Measurements from ENCODE around the gene CLEC11A.
A peak's percentile ranks its signal among the peaks of the same experiment; 100 is the strongest.

Gene CLEC11A

DNA sequence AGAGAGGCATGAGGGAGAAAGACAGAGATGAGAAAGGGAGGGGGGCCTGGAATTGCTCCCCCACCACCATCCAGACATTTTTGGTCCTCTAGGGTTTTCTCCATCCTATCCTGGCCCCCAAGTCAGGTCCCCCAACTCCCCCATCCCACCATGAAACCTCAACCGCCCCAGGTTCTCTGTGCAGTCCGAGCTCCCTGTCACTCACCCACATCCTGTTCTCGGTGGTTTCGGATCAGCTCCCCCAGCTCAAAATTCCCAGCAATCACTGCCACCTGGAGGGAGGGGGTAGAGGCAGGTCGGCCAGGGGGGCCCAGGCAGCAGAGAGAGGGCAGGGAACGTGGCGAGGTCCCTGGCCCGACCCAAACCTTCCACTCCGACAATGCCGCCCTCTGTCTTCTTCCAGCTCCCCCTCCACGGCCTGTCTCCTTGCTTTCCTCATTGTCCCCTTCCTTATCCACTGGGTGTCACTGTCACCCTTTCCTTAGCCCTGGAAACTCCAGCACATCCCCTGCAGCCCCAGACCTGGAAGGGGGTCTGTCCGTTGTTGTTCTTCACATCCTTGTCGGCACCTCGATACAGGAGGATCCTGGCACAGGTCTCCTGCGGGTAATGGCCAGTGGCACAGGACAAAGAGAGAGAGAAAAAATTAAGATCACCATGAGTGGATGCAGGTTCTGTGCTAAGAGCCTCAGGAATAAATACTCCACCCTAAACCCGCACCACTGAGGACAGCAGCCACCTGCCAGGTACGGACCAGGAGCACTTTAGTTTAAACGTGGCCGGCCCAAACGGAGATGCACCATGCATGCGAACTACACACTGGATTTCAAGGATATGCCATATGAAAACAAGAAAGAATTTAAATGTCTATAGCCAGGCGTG, 19.0 kb upstream of the CLEC11A start:
- no peak overlapping the region for H4K8ac ChIP-seq (ENCODE audit: low read depth, low read length)
- no peak overlapping the region for H2AK5ac ChIP-seq (ENCODE audit: low read length)
- no peak overlapping the region for H3K4me3 ChIP-seq (ENCODE audit: low read depth, low read length)
- H2BK5ac ChIP-seq (ENCODE audit: low read depth, low read length, poor library complexity) = no peak overlapping the region
- no peak overlapping the region for H3K23ac ChIP-seq (ENCODE audit: low read length)
- DNase-seq = peak in 1 of 2 donors; percentile 14
- no peaks in the 10 kb centered on the region for H3K79me2 ChIP-seq (ENCODE audit: control insufficient read depth, insufficient read depth, low read length, poor library complexity)
- no peaks in the 10 kb centered on the region for H3K9me3 ChIP-seq (ENCODE audit: insufficient read depth, low read depth, low read length)
- no peaks in the 10 kb centered on the region for H3K27me3 ChIP-seq (ENCODE audit: insufficient read depth, low read length)
- H3K36me3 ChIP-seq (ENCODE audit: control insufficient read depth in 1 of 2, insufficient read depth in 2 of 2, low read length in 2 of 2) = no peaks in the 10 kb centered on the region
- no peak overlapping the region for H2BK120ac ChIP-seq (ENCODE audit: insufficient read depth, low read length, poor library complexity)
- no CpG with 5 or more reads among the region's 22 CpGs for WGBS (ENCODE audit: extremely low coverage, insufficient coverage, insufficient read length)
- H2BK12ac ChIP-seq (ENCODE audit: low read length) = no peak overlapping the region
- H3K9ac ChIP-seq (ENCODE audit: low read length) = no peak overlapping the region
- no peaks in the 10 kb centered on the region for H3K4me1 ChIP-seq (ENCODE audit: control insufficient read depth in 1 of 2, insufficient read depth in 2 of 2, low read length in 2 of 2)
- no peak overlapping the region for H3K4ac ChIP-seq (ENCODE audit: low read depth, low read length)
- no peak overlapping the region for H2AFZ ChIP-seq (ENCODE audit: insufficient read depth, low read length, poor library complexity)
- H3K18ac ChIP-seq (ENCODE audit: low read length) = no peak overlapping the region
- no peak overlapping the region for H4K12ac ChIP-seq (ENCODE audit: low read depth, low read length)
- no peaks in the 10 kb centered on the region for H3K79me1 ChIP-seq (ENCODE audit: low read length)
- H3K27ac ChIP-seq (ENCODE audit: low read depth, low read length) = no peak overlapping the region
- no peak overlapping the region for H4K91ac ChIP-seq (ENCODE audit: low read depth, low read length)
- H3K14ac ChIP-seq (ENCODE audit: low read length) = no peak overlapping the region
- no peak overlapping the region for H3K4me2 ChIP-seq (ENCODE audit: low read length)

GRCh38 chr19:50705422-50706019, 17.6 kb upstream of the CLEC11A start:
- Histone ChIP-seq H3K4me1 (ENCODE audit: control insufficient read depth in 1 of 2, insufficient read depth in 2 of 2, low read length in 2 of 2) (no peaks in the 10 kb centered on the region), H3K27ac (ENCODE audit: low read depth, low read length) (no peak overlapping the region), H3K36me3 (ENCODE audit: control insufficient read depth in 1 of 2, insufficient read depth in 2 of 2, low read length in 2 of 2) (no peaks in the 10 kb centered on the region), H4K91ac (ENCODE audit: low read depth, low read length) (no peak overlapping the region), H2BK5ac (ENCODE audit: low read depth, low read length, poor library complexity) (no peak overlapping the region), H3K4me3 (ENCODE audit: low read depth, low read length) (no peak overlapping the region), H3K27me3 (ENCODE audit: insufficient read depth, low read length) (no peaks in the 10 kb centered on the region), H4K12ac (ENCODE audit: low read depth, low read length) (no peak overlapping the region), H3K4ac (ENCODE audit: low read depth, low read length) (no peak overlapping the region), H3K79me2 (ENCODE audit: control insufficient read depth, insufficient read depth, low read length, poor library complexity) (no peaks in the 10 kb centered on the region), H2BK120ac (ENCODE audit: insufficient read depth, low read length, poor library complexity) (no peak overlapping the region), H3K23ac (ENCODE audit: low read length) (no peak overlapping the region), H2BK12ac (ENCODE audit: low read length) (no peak overlapping the region), H3K79me1 (ENCODE audit: low read length) (no peaks in the 10 kb centered on the region), H3K14ac (ENCODE audit: low read length) (no peak overlapping the region), H2AK5ac (ENCODE audit: low read length) (no peak overlapping the region), H3K9ac (ENCODE audit: low read length) (no peak overlapping the region), H3K18ac (ENCODE audit: low read length) (no peak overlapping the region), H3K4me2 (ENCODE audit: low read length) (no peak overlapping the region), H3K9me3 (ENCODE audit: insufficient read depth, low read depth, low read length) (no peaks in the 10 kb centered on the region), H2AFZ (ENCODE audit: insufficient read depth, low read length, poor library complexity) (no peak overlapping the region), H4K8ac (ENCODE audit: low read depth, low read length) (no peak overlapping the region)
- WGBS (ENCODE audit: extremely low coverage, insufficient coverage, insufficient read length) = no CpG with 5 or more reads among the region's 9 CpGs
- DNase-seq = peak; percentile 53 to 74

- no peak overlapping the region for H2BK12ac ChIP-seq (ENCODE audit: low read length)
- no peak overlapping the region for H2BK5ac ChIP-seq (ENCODE audit: low read depth, low read length, poor library complexity)
- no peaks in the 10 kb centered on the region for H3K79me1 ChIP-seq (ENCODE audit: low read length)
- H4K8ac ChIP-seq (ENCODE audit: low read depth, low read length) = no peak overlapping the region
- no peak overlapping the region for H4K91ac ChIP-seq (ENCODE audit: low read depth, low read length)
- no peak overlapping the region for H3K23ac ChIP-seq (ENCODE audit: low read length)
- H2BK120ac ChIP-seq (ENCODE audit: insufficient read depth, low read length, poor library complexity) = no peak overlapping the region
- no peak for DNase-seq
- no peaks in the 10 kb centered on the region for H3K79me2 ChIP-seq (ENCODE audit: control insufficient read depth, insufficient read depth, low read length, poor library complexity)
- H3K9me3 ChIP-seq (ENCODE audit: insufficient read depth, low read depth, low read length) = no peaks in the 10 kb centered on the region
- no peaks in the 10 kb centered on the region for H3K36me3 ChIP-seq (ENCODE audit: control insufficient read depth in 1 of 2, insufficient read depth in 2 of 2, low read length in 2 of 2)
- H3K18ac ChIP-seq (ENCODE audit: low read length) = no peak overlapping the region
- no peak overlapping the region for H3K4ac ChIP-seq (ENCODE audit: low read depth, low read length)
- H2AK5ac ChIP-seq (ENCODE audit: low read length) = no peak overlapping the region
- H3K4me3 ChIP-seq (ENCODE audit: low read depth, low read length) = no peak overlapping the region
- WGBS (ENCODE audit: extremely low coverage, insufficient coverage, insufficient read length) = no CpG with 5 or more reads among the region's 5 CpGs
- no peak overlapping the region for H3K14ac ChIP-seq (ENCODE audit: low read length)
- no peak overlapping the region for H3K27ac ChIP-seq (ENCODE audit: low read depth, low read length)
- H3K4me1 ChIP-seq (ENCODE audit: control insufficient read depth in 1 of 2, insufficient read depth in 2 of 2, low read length in 2 of 2) = no peaks in the 10 kb centered on the region
- no peak overlapping the region for H2AFZ ChIP-seq (ENCODE audit: insufficient read depth, low read length, poor library complexity)
- no peak overlapping the region for H3K9ac ChIP-seq (ENCODE audit: low read length)
- H3K27me3 ChIP-seq (ENCODE audit: insufficient read depth, low read length) = no peaks in the 10 kb centered on the region
- no peak overlapping the region for H3K4me2 ChIP-seq (ENCODE audit: low read length)
- no peak overlapping the region for H4K12ac ChIP-seq (ENCODE audit: low read depth, low read length)
Observed at GRCh38 chr19:50706387-50706786, 16.8 kb upstream of the CLEC11A start.

DNA sequence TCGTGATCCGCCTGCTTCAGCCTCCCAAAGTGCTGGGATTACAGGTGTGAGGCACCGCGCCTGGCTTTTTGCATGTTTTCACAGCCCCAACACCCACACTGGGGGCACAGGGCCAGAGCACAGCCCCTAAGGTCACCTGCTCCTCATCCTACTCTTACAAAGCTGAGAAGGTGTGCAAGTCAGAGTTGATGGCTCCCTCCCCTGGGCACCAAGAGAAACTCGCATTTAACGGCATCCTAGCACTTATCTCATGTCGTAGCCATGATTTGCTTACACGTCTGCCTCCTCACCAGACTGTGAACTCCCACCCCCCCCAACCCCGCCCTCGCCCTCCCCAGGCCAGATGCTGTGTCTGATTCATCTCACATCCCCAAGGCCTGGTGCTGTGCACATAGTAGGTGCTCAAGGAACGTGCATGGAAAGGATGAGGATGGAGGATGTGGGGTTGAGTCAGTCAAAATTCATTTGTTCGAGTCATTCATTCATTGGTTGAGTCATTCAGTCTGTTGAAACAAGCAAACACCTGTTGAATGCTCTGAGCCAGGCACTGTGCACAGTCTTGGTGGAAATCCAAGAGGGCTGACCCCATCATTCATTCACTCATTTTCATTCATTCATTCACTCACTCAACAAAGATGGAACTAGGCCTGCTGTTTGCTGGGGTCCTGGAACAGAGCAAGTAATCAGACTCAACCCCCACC, 14.8 kb upstream of the CLEC11A start:
- Histone ChIP-seq H3K23ac (ENCODE audit: low read length) (no peak overlapping the region), H4K12ac (ENCODE audit: low read depth, low read length) (no peak overlapping the region), H3K79me1 (ENCODE audit: low read length) (no peaks in the 10 kb centered on the region), H2AFZ (ENCODE audit: insufficient read depth, low read length, poor library complexity) (no peak overlapping the region), H3K4me2 (ENCODE audit: low read length) (no peak overlapping the region), H3K18ac (ENCODE audit: low read length) (no peak overlapping the region), H3K27ac (ENCODE audit: low read depth, low read length) (no peak overlapping the region), H3K79me2 (ENCODE audit: control insufficient read depth, insufficient read depth, low read length, poor library complexity) (no peaks in the 10 kb centered on the region), H4K91ac (ENCODE audit: low read depth, low read length) (no peak overlapping the region), H3K14ac (ENCODE audit: low read length) (no peak overlapping the region), H3K36me3 (ENCODE audit: control insufficient read depth in 1 of 2, insufficient read depth in 2 of 2, low read length in 2 of 2) (no peaks in the 10 kb centered on the region), H3K27me3 (ENCODE audit: insufficient read depth, low read length) (no peaks in the 10 kb centered on the region), H2BK5ac (ENCODE audit: low read depth, low read length, poor library complexity) (no peak overlapping the region), H3K4me1 (ENCODE audit: control insufficient read depth in 1 of 2, insufficient read depth in 2 of 2, low read length in 2 of 2) (no peaks in the 10 kb centered on the region), H2BK120ac (ENCODE audit: insufficient read depth, low read length, poor library complexity) (no peak overlapping the region), H3K9ac (ENCODE audit: low read length) (no peak overlapping the region), H3K9me3 (ENCODE audit: insufficient read depth, low read depth, low read length) (no peaks in the 10 kb centered on the region), H4K8ac (ENCODE audit: low read depth, low read length) (no peak overlapping the region), H2AK5ac (ENCODE audit: low read length) (no peak overlapping the region), H3K4me3 (ENCODE audit: low read depth, low read length) (no peak overlapping the region), H2BK12ac (ENCODE audit: low read length) (no peak overlapping the region), H3K4ac (ENCODE audit: low read depth, low read length) (no peak overlapping the region)
- no CpG with 5 or more reads among the region's 12 CpGs for WGBS (ENCODE audit: extremely low coverage, insufficient coverage, insufficient read length)
- no peak for DNase-seq
